Stimulated activated CD4-positive, alpha-beta T cell treated with anti-CD3 and anti-CD28 coated beads, Interleukin-15, amount 100 ng/mL, for 1 hour (primary cell): Measurements from ENCODE around the gene TRIM2.

Experiments
- DNase-seq, 2 donors: peaks; one replicate each; pipeline ENCODE4 v3.0.0-alpha.2; 2020; ENCODE audit warnings: low read depth in 1 of 2, low spot score in 1 of 2

Gene TRIM2

GRCh38 chr4:153222707-153223426 lies 18.6 kb downstream of the TRIM2 start:
- peak in 1 of 2 donors; percentile 2 for DNase-seq

- no peak for DNase-seq
Observed at GRCh38 chr4:153223427-153223801, 19.2 kb downstream of the TRIM2 start.

- DNase-seq = no peak
Observed at GRCh38 chr4:153223930-153224329, 19.7 kb downstream of the TRIM2 start.

GRCh38 chr4:153224474-153224873 lies 20.2 kb downstream of the TRIM2 start:
- DNase-seq = no peak

- DNase-seq = no peak
Observed at GRCh38 chr4:153227469-153228075, 23.3 kb downstream of the TRIM2 start.

- DNase-seq = no peak
Observed at GRCh38 chr4:153228512-153229140, 24.4 kb downstream of the TRIM2 start.

GRCh38 chr4:153229545-153229944 lies 25.3 kb downstream of the TRIM2 start:
- DNase-seq = no peak

- no peak for DNase-seq
Observed at GRCh38 chr4:153232768-153233167, 28.5 kb downstream of the TRIM2 start.

- DNase-seq = no peak
Observed at GRCh38 chr4:153233761-153234371, 29.6 kb downstream of the TRIM2 start.

- DNase-seq = no peak
Observed at GRCh38 chr4:153234885-153235284, 30.6 kb downstream of the TRIM2 start.

GRCh38 chr4:153238135-153238919 lies 34.1 kb downstream of the TRIM2 start:
- DNase-seq = no peak

- no peak for DNase-seq
Observed at GRCh38 chr4:153239409-153239808, 35.2 kb downstream of the TRIM2 start.

- DNase-seq = no peak
Observed at GRCh38 chr4:153241295-153241694, 37.1 kb downstream of the TRIM2 start.

GRCh38 chr4:153241970-153242838 lies 38.0 kb downstream of the TRIM2 start:
- DNase-seq = no peak

GRCh38 chr4:153242839-153243324 lies 38.6 kb downstream of the TRIM2 start:
- no peak for DNase-seq

GRCh38 chr4:153243468-153243867 lies 39.2 kb downstream of the TRIM2 start:
- DNase-seq = no peak

- DNase-seq = no peak
Observed at GRCh38 chr4:153244969-153245368, 40.7 kb downstream of the TRIM2 start.

- no peak for DNase-seq
Observed at GRCh38 chr4:153245775-153246174, 41.5 kb downstream of the TRIM2 start.

- no peak for DNase-seq
Observed at GRCh38 chr4:153246446-153247115, 42.3 kb downstream of the TRIM2 start.

GRCh38 chr4:153247116-153247490 lies 42.9 kb downstream of the TRIM2 start:
- DNase-seq = no peak
